ENCODE results near the gene TSTD2.

DNA sequence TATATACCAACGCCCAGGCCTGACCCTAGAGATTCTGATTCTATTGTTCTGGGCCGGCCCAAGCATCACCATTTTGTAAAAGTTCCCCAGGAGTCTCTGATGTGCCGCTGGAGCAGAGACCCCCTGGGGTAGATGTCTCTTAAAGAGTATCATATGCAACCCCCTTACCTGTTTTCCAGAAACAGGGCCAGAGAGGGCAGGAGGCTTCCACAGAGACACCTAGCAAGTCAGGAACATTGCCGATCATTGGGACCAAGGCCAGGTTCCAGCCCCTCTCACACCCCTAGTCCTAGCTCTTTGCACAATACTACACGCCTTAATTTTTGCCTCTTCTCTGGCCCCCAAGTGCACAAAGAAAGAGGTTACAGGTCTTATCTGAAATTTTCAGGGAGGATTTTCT is 67.9 kb downstream of the TSTD2 start:
- TF ChIP-seq, protein P1, sequence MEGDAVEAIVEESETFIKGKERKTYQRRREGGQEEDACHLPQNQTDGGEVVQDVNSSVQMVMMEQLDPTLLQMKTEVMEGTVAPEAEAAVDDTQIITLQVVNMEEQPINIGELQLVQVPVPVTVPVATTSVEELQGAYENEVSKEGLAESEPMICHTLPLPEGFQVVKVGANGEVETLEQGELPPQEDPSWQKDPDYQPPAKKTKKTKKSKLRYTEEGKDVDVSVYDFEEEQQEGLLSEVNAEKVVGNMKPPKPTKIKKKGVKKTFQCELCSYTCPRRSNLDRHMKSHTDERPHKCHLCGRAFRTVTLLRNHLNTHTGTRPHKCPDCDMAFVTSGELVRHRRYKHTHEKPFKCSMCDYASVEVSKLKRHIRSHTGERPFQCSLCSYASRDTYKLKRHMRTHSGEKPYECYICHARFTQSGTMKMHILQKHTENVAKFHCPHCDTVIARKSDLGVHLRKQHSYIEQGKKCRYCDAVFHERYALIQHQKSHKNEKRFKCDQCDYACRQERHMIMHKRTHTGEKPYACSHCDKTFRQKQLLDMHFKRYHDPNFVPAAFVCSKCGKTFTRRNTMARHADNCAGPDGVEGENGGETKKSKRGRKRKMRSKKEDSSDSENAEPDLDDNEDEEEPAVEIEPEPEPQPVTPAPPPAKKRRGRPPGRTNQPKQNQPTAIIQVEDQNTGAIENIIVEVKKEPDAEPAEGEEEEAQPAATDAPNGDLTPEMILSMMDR (IDR thresholded peaks at IDR 0.05 in 8 of 11, conservative IDR thresholded peaks at IDR 0.05 in 3 of 11), result no peak
- TF ChIP-seq POLR2A (IDR thresholded peaks at IDR 0.05), result no peak
